ENCODE results near the gene SLC26A9.

Gene SLC26A9

DNA sequence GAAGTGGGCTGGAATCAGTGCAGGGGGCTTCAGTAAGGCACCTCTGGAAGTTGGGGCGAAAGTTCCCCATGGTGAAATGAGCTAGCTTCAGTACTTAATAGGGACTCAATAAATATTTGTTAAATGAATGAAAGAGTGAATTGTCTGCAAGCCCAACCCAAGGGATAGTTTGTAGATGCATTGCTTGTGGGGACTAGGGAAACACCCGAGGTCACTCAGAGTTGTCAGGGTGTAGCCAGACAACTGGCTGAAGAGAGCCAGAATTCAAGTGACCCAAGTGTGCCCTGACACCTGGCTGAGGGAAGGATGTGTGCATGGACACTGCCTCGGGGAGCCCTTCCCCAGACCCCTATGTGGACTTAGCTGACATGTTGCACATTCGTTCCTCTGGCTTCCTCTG is 1.3 kb upstream of the SLC26A9 start:
- FAIRE-seq (no peak), DNase-seq (ENCODE audit: insufficient read length) (no peak)
- no peak for TF ChIP-seq TAF1 (IDR thresholded peaks at IDR 0.05; ENCODE audit: borderline replicate concordance, low read depth, low read length)
- TF ChIP-seq POLR2AphosphoS5 (IDR thresholded peaks at IDR 0.05; ENCODE audit: low read depth, low read length): no peak

DNA sequence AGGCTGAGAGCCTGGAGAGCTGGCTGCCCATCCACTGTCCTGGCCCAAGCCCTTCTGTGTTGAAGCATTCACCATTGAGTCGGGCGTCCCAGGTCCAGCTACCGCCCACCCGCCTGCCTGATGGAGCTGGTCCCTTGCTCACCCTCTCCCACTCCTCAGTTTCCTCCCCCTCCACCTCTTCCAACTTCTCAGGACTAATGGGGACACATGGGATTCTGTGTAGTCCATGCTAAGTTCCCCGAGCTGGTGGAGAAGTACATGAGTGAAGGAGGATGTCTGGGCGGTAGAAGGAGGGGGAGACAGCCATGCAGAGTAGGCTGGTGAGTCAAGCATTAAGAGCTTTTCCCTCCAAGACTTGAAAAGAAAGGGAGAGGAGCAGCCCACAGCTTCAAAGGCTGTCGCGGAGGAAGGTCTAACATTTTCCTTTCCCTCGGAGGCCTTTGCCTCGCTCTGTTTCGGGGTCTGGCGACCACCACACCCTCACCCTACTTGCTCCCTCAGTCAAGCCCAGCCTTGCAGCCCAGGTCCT is 561 bp downstream of the SLC26A9 start:
- no peak for FAIRE-seq
- no peak for DNase-seq (ENCODE audit: insufficient read length)
- TF ChIP-seq POLR2AphosphoS5 (IDR thresholded peaks at IDR 0.05; ENCODE audit: low read depth, low read length) (no peak), POLR2A (IDR thresholded peaks at IDR 0.05; ENCODE audit: low read depth, low read length) (no peak), TAF1 (IDR thresholded peaks at IDR 0.05; ENCODE audit: borderline replicate concordance, low read depth, low read length) (no peak)

DNA sequence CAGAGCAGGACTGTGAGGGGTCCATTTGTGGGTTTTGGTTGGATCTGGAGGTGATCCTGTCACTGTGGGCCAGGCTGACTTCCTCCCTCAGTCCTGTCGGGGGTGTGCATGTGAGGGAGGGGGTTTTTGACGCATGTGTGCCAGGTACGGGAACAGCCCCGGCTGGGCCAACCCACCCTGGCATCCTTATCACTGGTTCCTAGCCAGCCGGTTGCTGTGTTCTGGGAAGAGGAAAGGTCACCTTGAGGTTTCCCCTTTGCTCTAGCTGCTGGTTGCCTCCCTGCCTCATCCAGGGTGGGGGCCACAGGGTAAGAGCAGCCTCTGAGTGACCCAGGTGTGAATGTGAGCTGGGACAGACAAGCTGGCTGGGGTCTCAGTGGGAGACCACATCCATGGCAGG is 2.5 kb downstream of the SLC26A9 start:
- TF ChIP-seq POLR2A (IDR thresholded peaks at IDR 0.05; ENCODE audit: low read depth, low read length): no peak
- no peak for TF ChIP-seq POLR2AphosphoS5 (IDR thresholded peaks at IDR 0.05; ENCODE audit: low read depth, low read length)
- no peak for FAIRE-seq
- DNase-seq (ENCODE audit: insufficient read length): no peak

DNA sequence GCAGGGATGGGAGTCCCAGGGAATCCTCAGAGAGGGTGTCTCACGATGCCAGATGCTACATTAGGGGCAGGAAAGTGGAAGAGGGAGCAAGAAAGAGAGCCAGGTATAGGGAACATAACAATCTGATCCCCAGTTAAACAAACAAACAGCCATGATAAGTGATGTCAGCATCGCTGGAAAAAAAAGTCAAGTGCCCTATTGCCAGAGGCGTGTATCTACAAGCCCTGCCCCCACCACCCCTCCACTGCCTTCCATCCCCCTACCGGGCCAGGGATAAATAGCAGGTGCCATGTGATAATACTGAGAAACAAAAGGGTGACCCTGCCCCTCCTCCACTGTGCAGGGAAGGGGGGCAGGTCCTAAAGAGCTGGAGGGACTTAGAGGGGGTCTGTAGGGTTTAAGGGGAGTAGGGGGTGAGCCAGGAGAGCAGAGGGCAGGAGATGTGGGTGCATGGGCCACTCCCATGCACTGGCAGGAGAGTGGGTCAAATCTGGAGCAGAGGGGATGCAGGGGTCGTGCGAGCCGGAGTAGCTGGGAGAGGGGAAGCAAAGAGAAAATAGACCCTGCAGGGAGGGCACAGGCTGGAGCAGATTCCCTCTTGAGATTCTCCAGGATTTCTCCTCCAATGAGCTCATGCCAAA is 3.4 kb downstream of the SLC26A9 start:
- DNase-seq (ENCODE audit: insufficient read length): no peak
- TF ChIP-seq POLR2A (IDR thresholded peaks at IDR 0.05; ENCODE audit: low read depth, low read length) (no peak), TAF1 (IDR thresholded peaks at IDR 0.05; ENCODE audit: borderline replicate concordance, low read depth, low read length) (no peak), POLR2AphosphoS5 (IDR thresholded peaks at IDR 0.05; ENCODE audit: low read depth, low read length) (no peak)
- no peak for FAIRE-seq

DNA sequence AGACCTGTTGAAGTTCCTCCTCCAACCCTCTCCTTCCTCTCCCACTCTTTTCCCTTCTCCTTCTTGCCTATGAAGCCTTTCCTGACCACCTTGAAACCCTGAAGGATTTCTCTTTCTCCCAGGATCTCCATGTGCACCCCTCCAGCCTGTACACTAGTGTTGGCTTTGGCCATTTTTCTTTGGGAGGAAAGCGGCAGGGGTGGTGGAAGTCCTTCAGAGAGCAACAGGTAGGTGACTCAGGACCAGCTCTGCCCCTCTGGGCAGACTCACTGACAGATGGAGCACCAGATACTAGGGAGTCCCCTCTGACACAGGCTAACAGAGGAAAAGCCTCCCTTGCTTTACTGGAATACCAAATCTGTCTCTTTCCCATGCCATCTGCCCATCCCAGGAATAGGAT is 4.6 kb downstream of the SLC26A9 start:
- no peak for FAIRE-seq
- TF ChIP-seq POLR2AphosphoS5 (IDR thresholded peaks at IDR 0.05; ENCODE audit: low read depth, low read length) (no peak), POLR2A (IDR thresholded peaks at IDR 0.05; ENCODE audit: low read depth, low read length) (no peak), TAF1 (IDR thresholded peaks at IDR 0.05; ENCODE audit: borderline replicate concordance, low read depth, low read length) (no peak)

DNA sequence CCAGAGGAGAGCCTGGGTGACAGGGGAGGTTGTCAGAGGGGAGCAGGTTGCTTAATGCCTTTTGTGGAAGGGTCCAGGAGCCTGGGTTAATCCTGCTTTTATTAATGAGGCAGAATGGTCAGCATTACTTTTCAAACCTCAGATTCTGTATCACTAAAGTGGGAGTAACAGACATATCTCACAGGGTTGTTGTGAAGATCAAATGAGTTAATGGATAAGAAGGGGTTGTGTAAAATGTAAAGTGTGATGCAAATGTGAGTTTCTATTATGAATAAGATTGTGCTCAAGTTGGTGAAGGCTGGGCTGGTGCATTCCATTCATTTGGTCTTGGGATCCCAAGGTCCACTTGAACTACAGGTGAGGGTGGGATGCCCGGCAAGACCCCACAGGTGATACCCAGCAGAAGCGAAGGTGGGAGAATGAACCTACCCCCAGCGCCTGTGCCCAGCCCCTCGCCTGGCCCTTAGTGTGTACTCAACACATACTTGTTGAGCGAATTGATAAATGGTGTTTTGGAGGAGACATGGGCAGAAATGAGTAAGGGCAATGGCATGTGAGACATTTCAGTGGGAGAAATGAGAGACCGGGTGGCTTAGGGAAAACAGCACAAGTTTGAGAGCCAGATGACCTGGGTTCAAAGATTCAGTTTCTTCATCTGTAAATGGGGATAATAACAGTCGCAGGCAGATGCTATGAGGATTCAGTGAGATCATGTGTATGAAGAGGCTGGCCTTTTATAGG is 6.2 kb downstream of the SLC26A9 start:
- no peak for TF ChIP-seq POLR2A (IDR thresholded peaks at IDR 0.05; ENCODE audit: low read depth, low read length)
- TF ChIP-seq TAF1 (IDR thresholded peaks at IDR 0.05; ENCODE audit: borderline replicate concordance, low read depth, low read length): no peak
- no peak for TF ChIP-seq POLR2AphosphoS5 (IDR thresholded peaks at IDR 0.05; ENCODE audit: low read depth, low read length)
- no peak for DNase-seq (ENCODE audit: insufficient read length)
- no peak for FAIRE-seq

More for the DNA sequence above, 4.6 kb downstream of the SLC26A9 start:
- DNase-seq (ENCODE audit: insufficient read length): no peak

DNA sequence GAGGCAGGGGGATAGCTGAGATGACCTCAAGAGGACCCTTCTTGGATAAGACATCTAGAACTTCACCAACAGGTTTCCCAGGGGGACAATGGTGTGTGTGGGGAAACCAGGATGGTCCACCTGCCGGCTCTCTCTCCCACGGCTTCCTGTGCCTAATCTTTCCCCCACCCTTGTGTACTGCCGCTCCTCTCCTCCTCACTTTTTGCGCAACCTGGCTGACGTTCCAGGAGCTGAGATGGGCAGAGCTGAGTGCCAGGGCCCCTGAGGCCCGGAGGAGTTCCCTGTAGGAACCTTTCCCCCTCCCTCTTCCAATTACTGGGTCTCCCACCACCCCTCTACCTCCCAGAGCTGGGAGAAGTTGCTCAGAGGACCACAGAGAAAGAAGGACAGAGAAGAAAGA is 6.9 kb downstream of the SLC26A9 start:
- DNase-seq (ENCODE audit: insufficient read length): no peak
- FAIRE-seq: no peak
- TF ChIP-seq POLR2A (IDR thresholded peaks at IDR 0.05; ENCODE audit: low read depth, low read length) (no peak), TAF1 (IDR thresholded peaks at IDR 0.05; ENCODE audit: borderline replicate concordance, low read depth, low read length) (no peak), POLR2AphosphoS5 (IDR thresholded peaks at IDR 0.05; ENCODE audit: low read depth, low read length) (no peak)

DNA sequence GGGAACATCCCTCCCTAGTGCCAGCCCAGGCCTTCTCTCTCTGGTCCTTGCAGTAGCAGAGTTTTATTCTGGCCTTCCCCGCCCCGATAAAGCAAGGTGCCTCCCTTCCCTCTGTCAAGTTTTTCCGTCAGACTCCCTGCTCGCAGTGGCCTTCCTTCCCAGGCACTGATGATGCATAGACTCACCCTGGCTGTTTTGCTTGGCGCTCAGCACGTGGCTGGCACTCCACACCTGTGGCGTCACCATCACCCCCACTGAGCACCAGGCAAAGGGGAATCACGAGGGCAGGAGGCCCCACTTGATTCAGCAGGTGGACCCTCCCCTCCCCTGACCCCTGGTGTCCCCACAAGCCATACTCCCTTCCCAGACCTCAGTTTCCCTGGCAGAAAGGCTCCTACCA is 7.4 kb downstream of the SLC26A9 start:
- TF ChIP-seq POLR2A (IDR thresholded peaks at IDR 0.05; ENCODE audit: low read depth, low read length) (no peak), POLR2AphosphoS5 (IDR thresholded peaks at IDR 0.05; ENCODE audit: low read depth, low read length) (no peak), TAF1 (IDR thresholded peaks at IDR 0.05; ENCODE audit: borderline replicate concordance, low read depth, low read length) (no peak)
- FAIRE-seq (no peak), DNase-seq (ENCODE audit: insufficient read length) (no peak)

DNA sequence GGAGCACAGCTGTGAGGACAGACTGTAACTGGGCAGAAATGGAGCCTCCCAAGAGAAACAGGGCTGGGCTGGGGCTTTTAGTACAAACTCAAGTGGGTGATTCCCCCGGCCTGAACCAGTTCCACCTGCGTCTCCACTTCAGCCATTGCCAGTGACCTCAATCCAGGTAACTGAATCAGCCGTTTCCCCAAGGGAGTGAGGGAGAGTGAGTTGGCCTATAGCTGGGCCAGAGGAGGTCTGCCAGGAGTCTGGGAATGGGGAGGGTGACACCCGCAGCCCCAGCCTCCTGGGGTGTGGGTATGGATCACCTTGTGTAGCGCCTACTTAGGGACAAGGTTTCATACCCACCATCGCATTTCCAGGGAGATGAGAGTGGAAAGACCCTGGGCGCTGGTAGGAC is 8.5 kb downstream of the SLC26A9 start:
- TF ChIP-seq POLR2AphosphoS5 (IDR thresholded peaks at IDR 0.05; ENCODE audit: low read depth, low read length) (no peak), POLR2A (IDR thresholded peaks at IDR 0.05; ENCODE audit: low read depth, low read length) (no peak), TAF1 (IDR thresholded peaks at IDR 0.05; ENCODE audit: borderline replicate concordance, low read depth, low read length) (no peak)
- FAIRE-seq (no peak), DNase-seq (ENCODE audit: insufficient read length) (no peak)

DNA sequence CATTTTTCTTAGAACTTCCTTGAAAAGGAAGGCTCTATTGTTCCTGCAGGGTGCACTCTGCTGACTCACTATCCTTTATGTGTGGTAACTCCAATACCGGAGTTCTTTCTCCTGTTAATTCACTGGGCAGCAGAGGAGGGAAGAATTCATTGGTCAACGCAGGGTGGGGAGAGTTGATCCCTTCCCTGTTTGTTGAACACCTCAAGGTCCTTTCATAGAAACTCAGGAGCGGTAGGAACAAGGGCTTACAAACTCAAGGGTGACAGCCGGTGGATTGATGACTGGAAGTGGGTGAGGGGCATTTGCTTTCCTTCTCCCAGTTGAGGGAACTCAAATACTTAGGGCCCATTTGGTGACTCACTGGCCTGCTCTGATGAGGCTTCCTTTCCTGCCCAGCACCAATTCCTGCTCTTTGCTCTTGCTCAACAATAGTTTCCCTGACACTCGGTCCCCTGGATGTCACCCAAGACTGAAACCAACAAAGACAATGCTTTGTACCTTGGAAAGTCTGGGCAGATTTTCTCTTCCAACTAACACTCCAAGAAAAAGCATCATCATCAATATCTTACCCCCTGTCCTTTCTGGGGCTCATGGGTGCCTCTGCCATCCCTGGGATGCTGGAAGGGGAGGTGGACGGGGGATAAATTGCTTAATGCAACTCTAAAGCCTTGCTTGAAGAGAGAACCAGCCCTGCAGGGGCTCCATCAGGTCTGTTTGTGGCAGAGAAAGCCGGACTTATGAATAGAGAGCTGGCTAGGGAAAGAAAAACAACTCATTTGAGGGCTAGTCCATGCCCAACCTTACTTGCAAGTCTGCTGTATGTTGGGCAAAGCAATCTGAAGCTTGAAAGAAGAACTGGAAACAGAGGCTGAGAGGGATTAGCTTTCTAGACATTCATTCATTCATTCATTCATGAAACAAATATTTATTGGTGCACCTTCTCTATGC is 9.3 kb downstream of the SLC26A9 start:
- no peak for TF ChIP-seq POLR2AphosphoS5 (IDR thresholded peaks at IDR 0.05; ENCODE audit: low read depth, low read length)
- no peak for TF ChIP-seq TAF1 (IDR thresholded peaks at IDR 0.05; ENCODE audit: borderline replicate concordance, low read depth, low read length)
- no peak for TF ChIP-seq POLR2A (IDR thresholded peaks at IDR 0.05; ENCODE audit: low read depth, low read length)
- no peak for DNase-seq (ENCODE audit: insufficient read length)
- FAIRE-seq: no peak

DNA sequence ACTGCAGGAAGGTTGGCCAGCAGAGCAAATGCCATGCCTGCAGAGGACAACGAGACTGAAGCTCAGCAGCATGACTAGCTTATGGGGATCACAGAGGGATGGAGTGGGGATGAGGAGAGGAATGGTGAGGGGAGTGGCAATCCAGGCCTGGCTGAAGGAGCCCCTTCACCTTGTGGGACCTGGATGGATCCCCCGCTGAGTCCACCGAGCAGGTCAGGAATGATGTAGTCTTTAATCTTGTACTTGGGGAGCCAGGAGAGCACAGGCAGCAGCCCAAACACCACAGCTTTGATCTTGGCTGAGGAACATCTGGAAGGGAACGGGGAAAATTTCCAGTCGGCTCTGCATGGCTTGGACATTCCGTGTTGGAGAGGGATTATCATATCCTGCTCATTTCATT is 10.5 kb downstream of the SLC26A9 start:
- FAIRE-seq: no peak
- no peak for DNase-seq (ENCODE audit: insufficient read length)
- no peak for TF ChIP-seq POLR2AphosphoS5 (IDR thresholded peaks at IDR 0.05; ENCODE audit: low read depth, low read length)
- TF ChIP-seq TAF1 (IDR thresholded peaks at IDR 0.05; ENCODE audit: borderline replicate concordance, low read depth, low read length): no peak
- TF ChIP-seq POLR2A (IDR thresholded peaks at IDR 0.05; ENCODE audit: low read depth, low read length): no peak
